Pons (tissue), 1 donor: ENCODE measurements around the gene ZYX.

Experiments
- DNase-seq: peaks from one replicate; pipeline ENCODE4 v3.0.0-alpha.2; 2016; ENCODE audit warnings: low spot score

Gene ZYX

DNA sequence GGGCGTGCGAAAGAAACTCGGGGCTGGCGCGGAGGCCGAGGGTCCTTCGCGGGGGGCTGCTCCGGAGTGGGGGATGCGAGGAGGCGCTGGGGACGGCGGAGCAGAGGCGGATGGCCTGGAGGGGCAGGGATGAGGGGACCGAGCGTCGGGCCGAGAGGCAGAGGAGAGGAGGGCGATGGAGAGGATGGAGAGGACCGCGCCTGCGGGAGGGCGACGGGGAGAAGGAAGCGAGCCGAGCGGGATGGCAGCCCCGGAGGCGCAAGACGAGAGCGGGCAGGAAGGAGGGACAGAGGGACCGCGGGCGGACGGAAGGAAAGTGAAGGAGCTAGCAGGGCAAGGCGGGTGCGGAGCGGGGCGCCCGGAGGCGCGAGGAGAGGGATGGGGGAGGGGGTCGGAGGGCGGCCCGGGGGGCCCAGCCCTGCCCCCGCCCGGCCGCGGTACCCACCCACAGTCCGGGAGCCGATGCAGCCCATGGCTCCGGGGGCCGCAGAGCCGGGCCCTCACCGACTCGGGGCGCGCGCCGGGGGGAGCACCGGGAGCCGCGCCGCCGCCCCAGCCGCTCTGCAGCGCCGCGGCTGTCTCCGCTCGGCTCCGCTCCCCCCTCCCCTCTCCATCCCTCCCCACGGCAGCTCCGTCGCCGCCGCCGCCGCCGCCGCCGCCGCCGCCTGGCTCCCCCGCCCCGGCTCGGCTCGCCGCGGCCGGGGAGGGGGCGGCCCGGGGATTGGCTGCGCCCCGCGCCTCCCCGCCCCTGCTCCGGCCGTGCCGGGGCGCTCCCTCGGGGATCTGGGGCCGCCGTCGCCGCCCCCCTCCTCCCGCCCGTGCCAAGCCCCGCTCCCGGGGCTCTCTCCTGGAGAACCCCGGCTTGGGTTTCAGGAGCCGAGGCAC is 18.8 kb upstream of the ZYX start, which contains the start of gene FAM131B:
FAM131B (minus strand) TSS at position 583 of the 885 bp plus-strand sequence; CDS start at position 473, 110 bp downstream.
- DNase-seq, result no peak

DNA sequence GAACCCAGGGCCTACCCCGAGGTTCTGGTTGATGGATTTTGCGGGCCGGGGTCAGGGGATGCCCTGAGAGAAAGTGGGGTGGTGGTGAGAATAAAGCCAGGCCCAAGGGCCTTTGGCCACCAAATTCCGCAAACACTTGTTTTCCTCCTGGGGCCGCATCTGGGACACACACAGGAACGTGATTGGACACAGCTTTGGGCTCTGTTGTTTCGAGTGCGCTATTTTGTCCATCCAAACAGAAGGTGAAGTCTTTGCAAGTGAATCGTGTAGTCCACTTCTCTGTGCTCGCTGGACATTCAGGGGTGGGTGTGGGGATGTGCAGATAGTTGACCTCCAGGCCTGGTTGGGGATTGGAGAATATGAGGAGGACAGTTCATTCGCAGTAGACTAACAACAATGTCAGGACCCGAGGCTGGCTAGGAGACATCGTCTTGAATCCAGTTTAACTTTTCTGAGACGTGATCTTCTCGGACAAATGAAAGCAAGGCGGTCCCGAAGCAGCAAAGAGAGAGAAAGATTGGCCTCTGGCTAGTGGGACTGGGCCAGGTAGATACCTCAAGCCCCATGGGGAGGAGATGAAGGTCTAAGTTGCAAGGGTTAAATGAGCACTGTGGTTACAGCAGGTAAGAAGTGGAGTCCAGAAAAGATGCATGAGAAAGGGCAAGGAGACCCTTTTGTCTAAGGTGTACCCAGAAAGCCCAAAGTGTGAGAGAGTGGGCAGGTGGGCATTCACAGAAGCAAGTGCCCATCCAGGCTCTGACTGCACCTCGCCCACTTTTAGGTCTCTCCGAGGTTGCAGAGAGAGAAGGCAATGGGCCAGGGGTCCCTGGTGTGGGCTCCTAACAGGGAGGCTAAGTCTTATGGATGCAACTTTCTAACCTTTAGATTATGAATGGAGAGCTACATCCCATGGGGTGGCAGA is 17.9 kb upstream of the ZYX start:
- peak; percentile 57 for DNase-seq

DNA sequence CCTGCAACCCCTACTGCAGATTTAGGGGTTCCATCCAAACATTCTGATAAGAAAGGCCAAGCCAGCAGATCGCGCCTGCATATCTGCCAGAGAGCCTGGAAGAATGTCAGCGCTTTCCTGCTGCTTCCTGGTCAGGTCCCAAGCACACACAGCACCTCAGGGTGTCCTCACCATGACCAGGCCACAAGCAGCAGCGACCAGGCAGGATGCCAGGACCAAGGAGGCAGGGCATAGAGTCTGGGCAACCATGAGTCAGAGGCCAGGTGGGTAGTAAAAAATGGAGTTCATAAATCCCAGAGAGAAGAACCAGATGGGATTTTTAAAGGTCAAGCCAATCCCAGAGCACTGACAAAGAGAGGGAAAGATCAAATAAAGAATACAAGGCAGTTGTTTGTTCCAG is 13.2 kb upstream of the ZYX start:
- DNase-seq, result no peak

DNA sequence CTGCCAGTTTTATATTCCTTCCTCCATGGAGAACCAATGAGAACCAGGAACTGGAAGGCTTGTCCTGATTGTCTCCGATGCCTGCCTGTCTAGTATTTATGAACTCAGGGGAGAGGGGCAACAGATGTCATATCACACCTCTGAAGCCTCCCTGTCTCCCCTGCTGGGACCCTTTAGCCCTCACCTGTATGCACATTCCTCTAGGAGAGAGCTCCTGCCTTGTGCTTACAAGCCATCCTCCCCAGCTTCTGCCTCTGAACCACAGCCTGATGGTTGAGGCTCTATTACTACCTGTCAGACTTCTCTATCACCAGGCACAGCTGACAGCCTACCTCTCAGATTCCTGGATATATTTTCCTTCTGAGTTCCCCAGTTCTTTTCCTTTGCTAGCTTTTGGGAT is 12.8 kb upstream of the ZYX start:
- no peak for DNase-seq

DNA sequence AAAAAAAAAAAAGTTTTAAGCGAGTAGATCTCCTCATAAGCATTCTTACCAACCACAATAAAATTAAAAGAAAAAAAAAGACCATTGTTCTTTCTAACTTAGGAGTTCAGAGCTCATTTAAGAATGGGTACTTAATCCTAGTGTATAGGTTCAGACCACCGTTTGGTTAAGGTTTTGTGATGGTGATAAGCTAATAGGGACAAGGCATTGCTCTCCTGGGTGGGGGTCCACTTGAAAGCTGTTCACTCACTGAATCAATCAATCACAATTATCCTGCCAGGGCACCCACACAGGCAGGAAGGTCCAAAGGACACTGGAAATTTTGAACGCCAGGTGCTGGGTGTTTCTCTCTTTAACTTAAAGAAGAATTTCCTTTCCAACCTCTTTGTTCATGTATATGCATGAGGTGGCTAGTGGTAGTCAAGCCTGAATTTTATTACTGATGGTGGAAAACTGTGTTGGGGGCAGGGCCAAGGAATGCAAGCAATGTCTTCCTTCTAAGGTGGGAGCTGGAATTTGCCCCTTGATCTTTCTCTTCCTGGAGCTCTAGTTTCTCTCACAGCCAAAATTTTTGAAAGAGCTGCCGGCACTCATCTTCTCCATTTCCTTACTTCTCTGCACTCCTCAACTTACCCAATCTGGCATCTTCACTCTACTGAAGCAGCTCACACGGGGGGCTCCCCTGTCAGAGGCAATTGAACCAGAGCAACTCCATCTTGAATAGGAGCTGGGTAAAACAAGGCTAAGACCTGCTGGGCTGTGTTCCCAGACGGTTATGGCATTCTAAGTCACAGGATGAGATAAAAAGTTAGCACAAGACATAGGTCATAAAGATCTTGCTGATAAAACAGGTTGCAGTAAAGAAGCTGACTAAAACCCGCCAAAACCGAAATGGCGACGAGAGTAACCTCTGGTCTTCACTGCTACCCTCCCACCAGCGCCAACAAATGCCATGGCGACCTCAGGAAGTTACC is 11.2 kb upstream of the ZYX start:
- DNase-seq, result no peak

DNA sequence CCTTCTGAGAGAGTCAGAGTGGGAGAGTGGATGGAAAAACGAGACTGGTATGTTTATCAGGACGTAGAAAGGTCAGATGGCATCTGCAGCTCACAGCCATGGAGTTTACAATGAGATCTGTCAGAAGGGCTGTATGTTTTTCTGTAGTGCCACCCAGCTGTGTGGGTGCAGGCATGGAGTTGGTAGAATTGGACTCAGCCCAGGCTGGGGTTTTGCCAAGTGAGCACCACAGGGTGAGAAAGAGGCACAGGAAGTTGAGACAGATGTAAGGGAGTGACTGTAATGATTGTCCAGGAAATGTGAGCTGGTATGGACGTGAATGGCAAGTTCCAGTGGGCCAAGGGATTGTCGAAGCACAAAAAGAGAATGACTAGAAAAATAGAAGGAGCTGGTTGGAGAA is 9.1 kb upstream of the ZYX start:
- DNase-seq, result peak; percentile 98

DNA sequence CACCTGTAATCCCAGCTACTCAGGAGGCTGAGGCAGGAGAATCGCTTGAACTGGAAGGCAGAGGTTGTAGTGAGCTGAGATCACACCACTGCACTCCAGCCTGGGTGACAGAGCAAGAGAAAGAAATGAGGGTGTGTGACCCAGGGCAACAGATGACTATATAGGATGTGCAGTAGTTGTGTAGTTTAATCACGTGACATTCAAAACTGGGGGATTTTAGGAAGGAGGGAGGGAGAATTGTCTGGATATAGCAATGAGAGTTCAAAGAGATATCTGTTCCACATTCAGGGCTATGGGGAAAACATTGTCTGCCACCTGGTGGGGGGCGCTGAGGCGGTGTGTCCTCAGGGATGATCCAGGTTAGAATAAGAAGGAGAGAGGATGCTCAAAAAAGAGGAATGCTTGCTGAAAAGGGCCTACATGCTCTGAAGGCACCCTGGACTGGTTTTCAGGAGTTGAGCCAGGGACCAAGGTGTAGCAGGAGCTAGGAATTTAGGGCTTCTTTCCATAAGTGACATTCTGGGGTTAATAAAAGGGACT is 7.8 kb upstream of the ZYX start:
- no peak for DNase-seq

DNA sequence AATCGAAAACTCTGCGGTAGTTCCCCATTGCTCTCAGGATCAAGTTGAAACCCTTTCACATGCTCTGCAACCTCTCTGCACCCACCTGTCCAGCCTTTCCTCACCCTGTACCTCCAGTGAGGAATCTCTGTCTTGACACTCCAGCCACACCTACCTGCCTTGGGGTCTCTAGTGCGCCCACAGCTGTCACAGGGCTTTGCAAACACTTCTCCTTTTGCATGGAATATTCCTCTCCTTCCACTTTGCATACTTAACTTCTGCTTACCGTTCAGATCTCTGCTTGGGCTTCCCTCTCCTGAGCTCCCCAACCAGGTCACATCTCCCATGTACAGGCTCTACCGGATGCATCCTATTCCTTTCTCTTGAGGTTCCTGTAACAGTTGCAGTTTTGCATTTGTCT is 6.6 kb upstream of the ZYX start:
- DNase-seq, result no peak

DNA sequence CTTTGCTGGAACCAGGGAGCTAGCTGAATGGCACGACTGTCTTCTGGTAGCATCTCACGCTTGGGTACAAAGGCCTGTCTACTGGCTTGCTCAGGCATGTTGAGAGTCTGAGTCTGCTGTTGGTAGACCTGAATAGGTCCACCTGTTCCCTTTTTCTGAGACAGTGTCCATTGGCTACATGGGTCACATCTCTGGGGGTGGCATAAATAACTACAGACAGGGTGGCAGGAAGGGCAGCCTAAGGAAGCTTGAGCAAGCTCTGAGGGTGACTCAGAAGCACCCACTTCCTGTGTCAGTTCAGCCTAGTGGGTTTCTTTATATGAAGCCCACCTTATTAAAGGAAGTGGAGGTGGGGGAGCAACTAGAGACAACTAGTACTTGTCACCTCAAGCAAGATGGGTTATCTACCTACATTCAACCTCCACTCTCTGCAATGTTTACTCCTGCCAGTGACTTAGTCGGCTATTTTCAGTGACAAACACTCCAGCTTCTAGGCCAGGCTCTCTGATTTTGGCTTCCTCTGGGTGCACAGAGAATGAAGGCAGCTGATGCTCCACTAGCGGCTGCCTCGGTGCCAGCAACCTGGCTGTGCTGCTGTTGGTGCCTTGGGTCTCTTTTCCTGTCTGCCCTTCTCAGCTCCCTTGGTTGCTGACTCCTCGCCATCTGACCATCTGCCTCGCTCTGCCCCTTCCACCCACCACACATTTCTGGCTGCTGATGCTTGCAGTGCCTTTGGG is 5.7 kb upstream of the ZYX start:
- peak; percentile 50 for DNase-seq

DNA sequence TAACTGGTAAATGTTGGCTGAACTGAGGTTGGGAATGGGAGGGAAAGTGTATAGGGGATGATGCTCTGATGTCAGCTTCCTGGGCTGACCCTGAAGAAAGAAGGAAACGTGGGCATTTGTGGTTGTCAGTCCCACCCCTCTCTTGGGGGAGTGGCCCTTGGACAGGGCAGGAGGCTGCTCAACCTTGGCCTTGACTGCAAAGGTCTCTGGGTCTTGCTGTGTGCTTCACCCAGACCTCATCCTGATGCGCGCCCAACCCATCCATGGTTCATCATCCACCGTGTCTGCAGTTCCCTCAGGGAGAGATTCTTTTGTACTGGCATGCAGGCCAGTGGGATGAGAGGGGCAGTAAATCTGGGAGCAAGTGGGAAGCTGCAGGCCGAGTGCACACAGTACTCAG is 4.7 kb upstream of the ZYX start:
- DNase-seq, result no peak

DNA sequence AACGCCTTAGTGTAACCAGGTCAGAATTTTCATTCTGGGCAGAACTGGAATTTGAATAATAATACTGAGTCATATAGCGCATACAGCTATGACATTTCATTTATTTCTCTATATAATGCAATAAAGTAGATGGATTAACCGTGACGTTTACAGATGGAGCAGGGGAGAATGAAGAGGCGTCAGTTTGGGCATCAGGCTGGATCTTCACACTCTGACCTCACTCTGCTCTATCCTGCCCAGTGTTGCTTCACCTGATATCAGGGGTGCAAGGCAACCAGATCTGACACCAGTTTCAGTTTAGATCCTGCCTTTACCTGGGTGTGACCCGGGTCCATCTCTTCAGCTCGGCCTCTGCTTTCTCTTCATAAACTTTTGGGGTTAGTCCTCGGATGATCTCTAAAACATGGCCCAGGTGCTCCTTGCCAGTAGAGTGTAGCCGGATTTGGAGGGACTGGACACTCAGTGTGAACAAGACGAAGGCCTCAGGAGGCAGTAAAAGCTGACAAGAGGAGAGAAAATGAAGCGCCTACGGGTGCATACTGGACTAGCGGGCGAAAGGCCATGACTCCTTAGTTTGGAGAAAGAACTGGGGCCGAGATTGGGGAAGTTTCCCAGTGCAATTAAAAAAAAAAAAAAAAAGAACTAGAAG is 1.4 kb upstream of the ZYX start:
- no peak for DNase-seq

DNA sequence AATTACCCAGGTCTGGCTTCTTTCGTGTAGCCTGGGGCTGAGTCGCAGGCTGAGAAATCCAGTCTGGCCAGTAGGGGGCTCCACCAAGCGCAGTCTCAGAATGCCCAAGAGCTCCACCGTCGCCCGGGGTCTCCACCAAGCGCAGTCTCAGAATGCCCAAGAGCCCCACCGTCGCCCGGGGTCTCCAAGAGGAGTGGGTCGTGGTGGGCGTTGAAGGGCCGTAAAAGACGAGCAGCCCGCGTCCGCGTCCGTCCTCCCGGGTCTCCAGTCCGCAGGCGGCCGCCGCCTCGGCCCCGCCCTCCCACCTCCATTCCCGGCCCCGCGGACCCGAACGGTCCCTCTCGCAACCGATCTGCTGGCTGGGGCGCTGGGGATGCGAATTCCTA is 892 bp upstream of the ZYX start:
- DNase-seq, result peak; percentile 82

DNA sequence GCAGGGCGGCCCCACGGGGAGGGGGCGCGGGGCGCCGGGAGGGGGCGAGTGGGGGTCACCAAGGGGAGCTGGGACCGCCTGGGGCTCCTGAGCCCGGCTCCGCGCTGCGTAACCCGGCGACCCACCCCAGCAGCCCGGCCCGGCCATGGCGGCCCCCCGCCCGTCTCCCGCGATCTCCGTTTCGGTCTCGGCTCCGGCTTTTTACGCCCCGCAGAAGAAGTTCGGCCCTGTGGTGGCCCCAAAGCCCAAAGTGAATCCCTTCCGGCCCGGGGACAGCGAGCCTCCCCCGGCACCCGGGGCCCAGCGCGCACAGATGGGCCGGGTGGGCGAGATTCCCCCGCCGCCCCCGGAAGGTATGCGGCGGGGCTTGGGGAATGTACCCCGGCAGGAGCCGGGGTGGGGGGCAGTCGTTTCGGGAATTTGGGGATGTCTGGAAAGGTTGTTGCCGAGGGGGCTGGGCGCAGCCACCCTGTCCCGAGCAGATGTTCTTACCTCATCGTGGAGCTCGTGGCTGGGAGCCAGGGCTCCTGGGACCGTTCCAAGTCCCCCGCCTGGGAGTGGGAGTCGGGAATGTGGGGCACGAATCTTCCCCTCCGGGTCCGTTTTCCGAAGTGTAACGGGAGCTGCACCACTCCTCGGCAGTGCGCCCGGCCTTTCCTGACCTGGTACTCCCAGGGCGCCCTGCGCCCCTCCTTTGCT is 431 bp downstream of the ZYX start:
- peak; percentile 31 for DNase-seq

DNA sequence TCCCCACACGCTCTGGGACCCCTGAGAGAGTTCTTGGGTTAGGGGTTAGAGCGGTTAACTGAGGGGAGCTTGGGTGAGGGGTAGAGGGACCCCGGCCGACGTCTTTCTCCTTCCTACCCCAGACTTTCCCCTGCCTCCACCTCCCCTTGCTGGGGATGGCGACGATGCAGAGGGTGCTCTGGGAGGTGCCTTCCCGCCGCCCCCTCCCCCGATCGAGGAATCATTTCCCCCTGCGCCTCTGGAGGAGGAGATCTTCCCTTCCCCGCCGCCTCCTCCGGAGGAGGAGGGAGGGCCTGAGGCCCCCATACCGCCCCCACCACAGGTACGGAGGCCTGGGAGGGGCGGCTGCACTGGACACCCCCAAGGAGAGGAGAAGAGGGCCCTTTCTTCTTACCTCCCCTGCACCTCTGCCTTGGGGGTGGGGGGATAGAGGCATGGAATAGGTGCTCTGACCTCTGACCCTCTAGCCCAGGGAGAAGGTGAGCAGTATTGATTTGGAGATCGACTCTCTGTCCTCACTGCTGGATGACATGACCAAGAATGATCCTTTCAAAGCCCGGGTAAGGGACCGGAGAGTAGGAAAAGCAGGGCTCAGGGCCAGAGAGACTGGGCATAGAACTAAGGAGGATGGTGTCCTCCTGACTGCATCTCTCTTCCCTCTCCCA is 1.1 kb downstream of the ZYX start:
- no peak for DNase-seq

DNA sequence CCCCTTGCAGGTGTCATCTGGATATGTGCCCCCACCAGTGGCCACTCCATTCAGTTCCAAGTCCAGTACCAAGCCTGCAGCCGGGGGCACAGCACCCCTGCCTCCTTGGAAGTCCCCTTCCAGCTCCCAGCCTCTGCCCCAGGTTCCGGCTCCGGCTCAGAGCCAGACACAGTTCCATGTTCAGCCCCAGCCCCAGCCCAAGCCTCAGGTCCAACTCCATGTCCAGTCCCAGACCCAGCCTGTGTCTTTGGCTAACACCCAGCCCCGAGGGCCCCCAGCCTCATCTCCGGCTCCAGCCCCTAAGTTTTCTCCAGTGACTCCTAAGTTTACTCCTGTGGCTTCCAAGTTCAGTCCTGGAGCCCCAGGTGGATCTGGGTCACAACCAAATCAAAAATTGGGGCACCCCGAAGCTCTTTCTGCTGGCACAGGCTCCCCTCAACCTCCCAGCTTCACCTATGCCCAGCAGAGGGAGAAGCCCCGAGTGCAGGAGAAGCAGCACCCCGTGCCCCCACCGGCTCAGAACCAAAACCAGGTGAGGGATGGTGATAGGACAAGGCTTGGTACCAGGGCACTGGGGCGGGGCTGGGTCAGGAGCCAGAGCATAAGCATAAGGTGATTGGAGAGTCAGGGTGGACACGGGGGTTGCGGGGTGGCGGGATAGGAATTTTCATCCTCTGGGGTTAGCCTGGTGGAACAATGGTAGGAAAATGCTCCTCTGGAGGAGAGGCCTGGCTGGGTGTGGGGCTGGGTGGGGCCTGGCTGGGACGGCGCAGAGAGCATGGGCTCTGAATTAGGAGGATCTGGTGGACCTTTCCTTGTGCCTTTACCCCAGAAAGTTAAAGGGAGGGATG is 1.9 kb downstream of the ZYX start:
- DNase-seq, result no peak

DNA sequence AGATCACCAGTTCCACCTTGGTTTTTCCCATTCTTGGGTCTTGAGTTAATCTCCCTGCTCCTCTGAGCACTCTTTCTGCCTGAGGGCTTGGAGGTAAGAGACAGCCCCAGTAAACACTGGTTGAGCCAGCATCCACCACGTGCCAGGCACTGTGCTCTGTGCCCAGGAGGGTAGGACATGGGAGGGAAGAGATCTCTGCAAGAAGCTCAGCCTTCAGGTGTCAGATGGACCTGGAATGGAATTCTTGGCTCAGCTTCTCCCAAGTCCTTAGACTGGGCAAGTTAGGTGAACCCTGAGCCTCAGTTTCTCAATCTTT is 2.5 kb downstream of the ZYX start:
- DNase-seq, result no peak

DNA sequence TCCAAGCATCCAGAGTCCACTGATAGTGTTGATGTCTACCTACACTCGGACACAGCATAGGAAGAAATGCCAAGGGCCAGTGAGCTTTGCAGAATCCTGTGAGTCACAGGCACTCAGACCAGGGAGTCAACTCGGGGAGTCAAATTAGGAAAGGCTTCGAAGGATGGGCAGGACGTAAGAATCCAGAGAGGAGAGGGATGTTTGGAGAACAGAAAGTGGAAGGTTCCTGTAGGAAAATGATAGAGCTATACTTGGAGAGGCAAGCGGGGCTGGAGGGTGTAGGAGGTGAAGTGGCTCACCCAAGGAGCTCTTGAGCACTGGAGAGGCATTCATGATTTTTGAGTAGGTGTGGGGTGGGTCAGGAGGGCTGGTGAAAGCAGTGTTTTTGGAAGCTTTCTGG is 3.0 kb downstream of the ZYX start:
- no peak for DNase-seq
